Hematopoietic multipotent progenitor cell treated with erythropoietin and hydrocortisone succinate and interleukin-3 and kit ligand, for 4 days (in vitro differentiated cells): ENCODE measurements around the gene MRPS26.
A peak's percentile ranks its signal among the peaks of the same experiment; 100 is the strongest.
"Not testable (repeated sequence)": the region's sequence is repeated elsewhere in the genome, so short reads cannot be mapped to it uniquely, and the experiment has no call there.

Source experiments
- DNase-seq: peaks from one replicate; pipeline ENCODE4 v3.0.0-alpha.2; 2015

Gene MRPS26

GRCh38 chr20:3043322-3043721, 2.5 kb upstream of the MRPS26 start, which contains the start of gene GNRH2:
GNRH2 (plus strand) TSS chr20:3043622; CDS start chr20:3044415, 793 bp downstream.
- no peak for DNase-seq

- DNase-seq, result no peak
These were observed 1.4 kb upstream of the MRPS26 start for GRCh38 chr20:3044336-3044965.

- DNase-seq, result peak; percentile 92
These were observed 623 bp upstream of the MRPS26 start for GRCh38 chr20:3045042-3045815.

GRCh38 chr20:3046677-3047462, 1.0 kb downstream of the MRPS26 start:
- no peak for DNase-seq

- DNase-seq, result peak; percentile 57
These were observed 1.9 kb downstream of the MRPS26 start for GRCh38 chr20:3047486-3048419.

- DNase-seq, result peak; percentile 34
These were observed 5.7 kb downstream of the MRPS26 start for GRCh38 chr20:3051385-3052019.

- no peak for DNase-seq
These were observed 13.6 kb downstream of the MRPS26 start for GRCh38 chr20:3059489-3059888.

GRCh38 chr20:3064119-3064518, 18.3 kb downstream of the MRPS26 start:
- DNase-seq, result not testable (repeated sequence)

GRCh38 chr20:3067139-3068014, 21.5 kb downstream of the MRPS26 start:
- no peak for DNase-seq

- no peak for DNase-seq
These were observed 22.2 kb downstream of the MRPS26 start for GRCh38 chr20:3068075-3068474.

GRCh38 chr20:3068986-3069900, 23.4 kb downstream of the MRPS26 start:
- peak; percentile 73 for DNase-seq

GRCh38 chr20:3070725-3071124, 24.9 kb downstream of the MRPS26 start:
- DNase-seq, result peak; percentile 62

GRCh38 chr20:3071266-3071609, 25.4 kb downstream of the MRPS26 start:
- DNase-seq, result no peak

- peak; percentile 79 for DNase-seq
These were observed 26.0 kb downstream of the MRPS26 start, which contains the start of gene OXT for GRCh38 chr20:3071610-3072529. OXT (plus strand) TSS chr20:3071620; CDS start chr20:3071656, 36 bp downstream.

GRCh38 chr20:3072530-3073250, 26.8 kb downstream of the MRPS26 start:
- DNase-seq, result no peak

GRCh38 chr20:3073251-3073643, 27.4 kb downstream of the MRPS26 start:
- not testable (repeated sequence) for DNase-seq

- no peak for DNase-seq
These were observed 29.0 kb downstream of the MRPS26 start for GRCh38 chr20:3074812-3075211.

- not testable (repeated sequence) for DNase-seq
These were observed 29.5 kb downstream of the MRPS26 start for GRCh38 chr20:3075315-3075714.
